Natural killer cell (primary cell): Measurements from ENCODE around the gene WNK2. TPM values are rescaled to one million over a fixed set of nuclear protein-coding genes. Genes with fewer than 3 reads are reported as not detected.
A peak's percentile ranks its signal among the peaks of the same experiment; 100 is the strongest.

Experiments
- ATAC-seq, 3 donors: fragments of 150-1000 bp in 2 of 3; fragments of 200-7000 bp in 1 of 3; cut with Tn5 transposase; 1 replicate in 1 of 3; 2 replicates in 2 of 3; pipeline ENCODE4 v1.10.0; 2021; ENCODE audit warnings: mild to moderate bottlenecking in 2 of 3, moderate library complexity in 2 of 3
- DNase-seq, 2 donors: peaks; one replicate each; pipeline versions ENCODE4 v3.0.0 to v3.0.0-alpha.2; 2013 to 2021; ENCODE audit warnings: mixed read lengths in 1 of 2
- H3K27ac ChIP-seq: one replicate; pipeline ENCODE4 v1.5.1; 2013; ENCODE audit warnings: mild to moderate bottlenecking, low read length
- H3K27me3 ChIP-seq: one replicate; pipeline ENCODE4 v1.6.1; 2013; ENCODE audit warnings: low read length; ENCODE audit not compliant: control insufficient read depth, insufficient read depth
- H3K36me3 ChIP-seq: one replicate; pipeline ENCODE4 v1.6.1; 2013; ENCODE audit warnings: low read length; ENCODE audit not compliant: control insufficient read depth, insufficient read depth
- H3K4me1 ChIP-seq: one replicate; pipeline ENCODE4 v1.6.1; 2013; ENCODE audit warnings: low read length; ENCODE audit not compliant: control insufficient read depth, insufficient read depth
- H3K4me3 ChIP-seq: one replicate; pipeline ENCODE4 v1.5.1; 2013; ENCODE audit warnings: low read length
- H3K9me3 ChIP-seq: one replicate; pipeline ENCODE4 v1.6.1; 2013; ENCODE audit warnings: low read length; ENCODE audit not compliant: control insufficient read depth, insufficient read depth
- H3K27ac Mint-ChIP-seq, 2 donors: one replicate each; pipeline ENCODE4 v1.8.0; 2022; ENCODE audit warnings: mild to moderate bottlenecking in 2 of 2, mixed read lengths in 2 of 2, moderate library complexity in 1 of 2
- H3K27me3 Mint-ChIP-seq, 2 donors: one replicate each; pipeline ENCODE4 v1.8.0; 2022; ENCODE audit warnings: low read depth in 2 of 2, mixed read lengths in 2 of 2
- H3K36me3 Mint-ChIP-seq: one replicate; pipeline ENCODE4 v1.8.0; 2022; ENCODE audit warnings: mixed read lengths
- H3K4me1 Mint-ChIP-seq, 2 donors: one replicate each; pipeline ENCODE4 v1.8.0; 2022; ENCODE audit warnings: mixed read lengths in 2 of 2
- H3K4me3 Mint-ChIP-seq: one replicate; pipeline ENCODE4 v1.8.0; 2022; ENCODE audit warnings: mild to moderate bottlenecking, moderate library complexity, mixed read lengths
- H3K9me3 Mint-ChIP-seq, 2 donors: one replicate each; pipeline ENCODE4 v1.8.0; 2022; ENCODE audit warnings: mixed read lengths in 2 of 2
- CTCF ChIP-seq: fragments of 200-600 bp; IDR thresholded peaks from one replicate; pipeline ENCODE4 v1.8.0; 2022; ENCODE audit warnings: antibody characterized with exemption
- WGBS: methylation state at CpG from one replicate; pipeline ENCODE4 v1.1.7; 2013; ENCODE audit warnings: missing lambda C conversion rate; ENCODE audit not compliant: insufficient coverage; 5-methylcytosine and 5-hydroxymethylcytosine counted together
- intact Hi-C: fragments of 100-400 bp; cut with micrococcal nuclease; formaldehyde crosslinking; loops from one replicate; pipeline ENCODE4 v1.14.2; 2022
- total RNA-seq, 4 donors: library from RNA; stranded (reverse); fragments of 120-200 nt in 1 of 4; gene quantifications; one replicate each; pipeline versions ENCODE4 v1.2.3 to v1.2.4, GENCODE V29; 2013 to 2022

WNK2 gene
- total RNA-seq, 3 donors from 2014 or later (not counting 1 experiment from before 2014, with no cell fraction given): 0.25 TPM; not detected in 2

GRCh38 chr9:93181672-93182435, 2.1 kb upstream of the WNK2 start:
- DNase-seq (no peak), ATAC-seq (no peak)
- Histone ChIP-seq H3K36me3 (no peaks in the 10 kb centered on the region), H3K9me3 (no peaks in the 10 kb centered on the region), H3K4me3 (no peak overlapping the region), H3K4me1 (peaks cover 10% of the 10 kb centered on the region), H3K27ac (no peak overlapping the region), H3K27me3 (peaks cover 19% of the 10 kb centered on the region)
- H3K9me3 Mint-ChIP-seq: no peaks in the 10 kb centered on the region
- no peaks in the 10 kb centered on the region for H3K4me1 Mint-ChIP-seq
- peaks cover 33 to 42% of the 10 kb centered on the region in 2 donors for H3K27me3 Mint-ChIP-seq
- no peak overlapping the region for H3K4me3 Mint-ChIP-seq
- no peaks in the 10 kb centered on the region for H3K36me3 Mint-ChIP-seq
- intact Hi-C loops: no loop called here
- TF ChIP-seq CTCF: no peak
- H3K27ac Mint-ChIP-seq: no peak overlapping the region
- WGBS: 86% methylated on average over 5 of the region's 5 CpGs

GRCh38 chr9:93182572-93182971, 1.4 kb upstream of the WNK2 start:
- intact Hi-C loops: no loop called here
- no peak for DNase-seq
- no peaks in the 10 kb centered on the region for H3K36me3 Mint-ChIP-seq
- Histone ChIP-seq H3K9me3 (no peaks in the 10 kb centered on the region), H3K27me3 (peaks cover 19% of the 10 kb centered on the region), H3K4me1 (peaks cover 10% of the 10 kb centered on the region), H3K36me3 (no peaks in the 10 kb centered on the region), H3K27ac (no peak overlapping the region), H3K4me3 (no peak overlapping the region)
- no peak for TF ChIP-seq CTCF
- H3K9me3 Mint-ChIP-seq: no peaks in the 10 kb centered on the region
- ATAC-seq: no peak
- peak overlapping the region; percentile 56 for H3K4me3 Mint-ChIP-seq
- peaks cover 38 to 49% of the 10 kb centered on the region in 2 donors for H3K27me3 Mint-ChIP-seq
- H3K4me1 Mint-ChIP-seq: no peaks in the 10 kb centered on the region
- no peak overlapping the region for H3K27ac Mint-ChIP-seq
- WGBS: 88% methylated on average over 5 of the region's 6 CpGs

- Mint-ChIP-seq H3K27ac (no peak overlapping the region), H3K27me3 (peaks cover 40 to 55% of the 10 kb centered on the region in 2 donors), H3K36me3 (no peaks in the 10 kb centered on the region), H3K4me3 (peak overlapping the region; percentile 76), H3K4me1 (no peaks in the 10 kb centered on the region), H3K9me3 (no peaks in the 10 kb centered on the region)
- H3K27ac ChIP-seq: no peak overlapping the region
- ATAC-seq (no peak), DNase-seq (no peak)
- no peaks in the 10 kb centered on the region for H3K9me3 ChIP-seq
- no peak for TF ChIP-seq CTCF
- no peaks in the 10 kb centered on the region for H3K36me3 ChIP-seq
- peaks cover 10% of the 10 kb centered on the region for H3K4me1 ChIP-seq
- 76% methylated on average over 5 of the region's 5 CpGs for WGBS
- peaks cover 19% of the 10 kb centered on the region for H3K27me3 ChIP-seq
- no peak overlapping the region for H3K4me3 ChIP-seq
- intact Hi-C loops: no loop called here
Observed at GRCh38 chr9:93183131-93183662, 742 bp upstream of the WNK2 start.
